Measurements from ENCODE around the gene PEX14. TPM values are rescaled to one million over a fixed set of nuclear protein-coding genes. Genes with fewer than 3 reads are reported as not detected.
A peak's percentile ranks its signal among the peaks of the same experiment; 100 is the strongest.

The PEX14 gene
- total and polyA plus RNA-seq, 9 of the 15 experiments (the other 6 are each of a cell fraction or from before 2014, with no cell fraction given) = 2.6 to 45.7 (median 22.7) TPM

GRCh38 chr1:10646347-10646861, 171.7 kb downstream of the PEX14 start (continued):
- TF ChIP-seq DACH1 (IDR thresholded peaks at IDR 0.05; ENCODE audit: partially characterized antibody) = no peak
- TF ChIP-seq NFYB (IDR thresholded peaks at IDR 0.05; ENCODE audit: extremely low read depth, insufficient read length) = no peak
- TF ChIP-seq ZNF395 (CRISPR knock-in tag; IDR thresholded peaks at IDR 0.05) = peak; percentile 40; the same call in 1 of the 2 replicates
- TF ChIP-seq BRF2 (IDR thresholded peaks at IDR 0.05; ENCODE audit: borderline replicate concordance, insufficient read depth, insufficient read length) = no peak
- TF ChIP-seq TSHZ1 (CRISPR knock-in tag; IDR thresholded peaks at IDR 0.05) = no peak
- TF ChIP-seq ZBTB11 (CRISPR knock-in tag; IDR thresholded peaks at IDR 0.05) = peak in 1 of 3 experiments; percentile 29; a peak in 1 of 6 replicates
- TF ChIP-seq ZFP91 (CRISPR knock-in tag; IDR thresholded peaks at IDR 0.05) = no peak
- no peak for TF ChIP-seq MXI1 (IDR thresholded peaks at IDR 0.05; ENCODE audit: low read depth, low read length)
- no peak for TF ChIP-seq CGGBP1 (CRISPR knock-in tag; IDR thresholded peaks at IDR 0.05)
